Astrocyte (in vitro differentiated cells and primary cell): ENCODE measurements around the gene ATAT1. TPM values are rescaled to one million over a fixed set of nuclear protein-coding genes. Genes with fewer than 3 reads are reported as not detected.

ENCODE experiments used
- DNase-seq: peaks from one replicate; pipeline ENCODE4 v3.0.0-alpha.2; 2010; ENCODE audit warnings: low read depth
- FAIRE-seq: peaks from 2 replicates; lab custom pipeline; 2011; peaks lifted over from hg19 to GRCh38; lab: Jason Lieb, UNC
- H2AFZ ChIP-seq: 2 replicates; pipeline ENCODE4 v1.6.0; 2012; ENCODE audit warnings: low read depth, low read length, inconsistent platforms
- H3K27ac ChIP-seq: 2 replicates; pipeline ENCODE4 v1.5.1; 2011; ENCODE audit warnings: low read depth, low read length, inconsistent platforms
- H3K27me3 ChIP-seq: 2 replicates; pipeline ENCODE4 v1.6.0; 2011; ENCODE audit warnings: low read length, inconsistent platforms; ENCODE audit not compliant: insufficient read depth
- H3K36me3 ChIP-seq: 2 replicates; pipeline ENCODE4 v1.5.1; 2011; ENCODE audit warnings: low read length, inconsistent platforms; ENCODE audit not compliant: insufficient read depth
- H3K4me1 ChIP-seq: 2 replicates; pipeline ENCODE4 v1.5.1; 2011; ENCODE audit warnings: low read length, inconsistent platforms; ENCODE audit not compliant: insufficient read depth
- H3K4me2 ChIP-seq: 2 replicates; pipeline ENCODE4 v1.6.0; 2012; ENCODE audit warnings: low read length, inconsistent platforms
- H3K4me3 ChIP-seq: 2 replicates; pipeline ENCODE4 v1.5.1; 2011; ENCODE audit warnings: low read depth, mild to moderate bottlenecking, low read length, inconsistent platforms; ENCODE audit not compliant: insufficient read depth
- H3K79me2 ChIP-seq: 2 replicates; pipeline ENCODE4 v1.6.0; 2012; ENCODE audit warnings: mild to moderate bottlenecking, low read length, inconsistent platforms; ENCODE audit not compliant: insufficient read depth
- H3K9ac ChIP-seq: 2 replicates; pipeline ENCODE4 v1.6.0; 2012; ENCODE audit warnings: mild to moderate bottlenecking, low read length, inconsistent platforms
- H3K9me3 ChIP-seq: 2 replicates; pipeline ENCODE4 v1.5.1; 2012; ENCODE audit warnings: low read depth, mild to moderate bottlenecking, low read length, inconsistent platforms; ENCODE audit not compliant: insufficient read depth
- H4K20me1 ChIP-seq: 2 replicates; pipeline ENCODE4 v1.6.0; 2012; ENCODE audit warnings: low read length, inconsistent platforms; ENCODE audit not compliant: insufficient read depth
- H3K27ac Mint-ChIP-seq: one replicate; pipeline ENCODE4 v1.8.0; 2021; ENCODE audit warnings: mild to moderate bottlenecking, mixed read lengths; ENCODE audit not compliant: unreplicated experiment
- H3K27me3 Mint-ChIP-seq: one replicate; pipeline ENCODE4 v1.8.0; 2021; ENCODE audit warnings: low read depth, mixed read lengths; ENCODE audit not compliant: unreplicated experiment
- H3K36me3 Mint-ChIP-seq: one replicate; pipeline ENCODE4 v1.8.0; 2021; ENCODE audit warnings: low read depth, mixed read lengths; ENCODE audit not compliant: unreplicated experiment
- H3K4me1 Mint-ChIP-seq: one replicate; pipeline ENCODE4 v1.8.0; 2021; ENCODE audit warnings: low read depth, mixed read lengths; ENCODE audit not compliant: unreplicated experiment
- H3K4me3 Mint-ChIP-seq: one replicate; pipeline ENCODE4 v1.8.0; 2021; ENCODE audit warnings: mild to moderate bottlenecking, moderate library complexity, mixed read lengths; ENCODE audit not compliant: unreplicated experiment
- H3K9me3 Mint-ChIP-seq: one replicate; pipeline ENCODE4 v1.8.0; 2021; ENCODE audit warnings: mild to moderate bottlenecking, mixed read lengths; ENCODE audit not compliant: unreplicated experiment
- EZH2 ChIP-seq: IDR thresholded peaks from 2 replicates; pipeline ENCODE4 v1.6.1; 2012; ENCODE audit warnings: mild to moderate bottlenecking, low read length, inconsistent platforms; ENCODE audit not compliant: insufficient read depth
- total RNA-seq: library from RNA; stranded (reverse); gene quantifications from 2 replicates; pipeline ENCODE4 v1.2.1, GENCODE V29; 2021
- TF ChIP-seq, protein P1 (sequence below): IDR thresholded peaks from 2 replicates; pipeline ENCODE4 v1.5.1; 2011; ENCODE audit warnings: low read depth, mild to moderate bottlenecking, inconsistent platforms, low read length, moderate library complexity; ENCODE audit not compliant: insufficient read depth

The ATAT1 gene
- total RNA-seq, 1 donor from 2014 or later: 16.6 TPM

DNA sequence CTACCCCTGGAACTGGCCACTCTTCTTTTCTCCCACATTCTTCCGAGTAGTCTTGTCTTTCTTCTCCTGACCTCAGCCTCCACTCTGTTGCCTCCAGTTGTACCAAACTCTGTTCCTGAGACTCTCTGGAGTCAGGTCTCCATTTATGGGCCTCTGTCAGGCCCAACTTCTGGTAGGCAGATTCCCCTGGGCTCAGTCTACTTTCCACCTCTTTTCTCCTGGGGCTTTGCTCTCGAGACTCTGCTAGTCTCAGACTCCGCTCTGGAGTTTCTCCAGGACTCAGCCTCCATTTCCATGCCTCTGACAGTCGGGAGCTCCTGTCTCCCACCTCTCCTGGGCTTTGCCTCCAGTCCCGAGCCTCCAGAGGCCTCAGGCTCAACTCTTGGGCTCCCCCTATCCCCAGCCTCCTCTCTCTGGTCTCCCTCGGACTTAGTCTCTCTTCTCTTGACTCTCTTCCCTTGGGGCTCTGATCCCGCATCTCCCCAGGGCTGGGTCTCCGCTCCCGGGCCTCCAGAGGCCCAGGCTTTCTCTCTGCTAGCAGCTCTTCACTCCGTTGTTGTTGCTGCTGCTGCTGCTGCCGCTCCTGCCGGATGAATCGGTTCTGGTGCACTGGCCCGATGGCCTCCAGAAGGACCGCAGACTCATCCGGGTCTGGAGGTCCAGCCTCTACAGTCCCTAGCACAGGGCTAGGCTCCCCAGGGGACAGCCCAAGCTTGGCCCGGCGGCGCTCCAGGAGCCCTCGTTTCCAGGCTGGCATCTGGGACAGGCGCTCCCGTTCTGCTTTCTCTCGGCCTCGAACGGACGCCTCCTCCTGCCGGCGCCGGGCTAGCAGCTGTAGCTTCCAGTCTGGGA lies 58.7 kb downstream of the ATAT1 start:
- peak overlapping the region; percentile 87 for H3K4me3 ChIP-seq
- H3K9ac ChIP-seq: peak overlapping the region; percentile 98
- no peaks in the 10 kb centered on the region for H3K9me3 ChIP-seq
- peaks cover 57% of the 10 kb centered on the region for H4K20me1 ChIP-seq
- H3K4me3 Mint-ChIP-seq: peak overlapping the region; percentile 97
- H3K27ac ChIP-seq: peak overlapping the region; percentile 95
- peaks cover 29% of the 10 kb centered on the region for H3K4me1 Mint-ChIP-seq
- peaks cover 53% of the 10 kb centered on the region for H3K4me1 ChIP-seq
- H3K27me3 ChIP-seq: no peaks in the 10 kb centered on the region
- no peak for FAIRE-seq
- H3K79me2 ChIP-seq: peaks cover 96% of the 10 kb centered on the region
- TF ChIP-seq EZH2: no peak
- TF ChIP-seq, protein P1, sequence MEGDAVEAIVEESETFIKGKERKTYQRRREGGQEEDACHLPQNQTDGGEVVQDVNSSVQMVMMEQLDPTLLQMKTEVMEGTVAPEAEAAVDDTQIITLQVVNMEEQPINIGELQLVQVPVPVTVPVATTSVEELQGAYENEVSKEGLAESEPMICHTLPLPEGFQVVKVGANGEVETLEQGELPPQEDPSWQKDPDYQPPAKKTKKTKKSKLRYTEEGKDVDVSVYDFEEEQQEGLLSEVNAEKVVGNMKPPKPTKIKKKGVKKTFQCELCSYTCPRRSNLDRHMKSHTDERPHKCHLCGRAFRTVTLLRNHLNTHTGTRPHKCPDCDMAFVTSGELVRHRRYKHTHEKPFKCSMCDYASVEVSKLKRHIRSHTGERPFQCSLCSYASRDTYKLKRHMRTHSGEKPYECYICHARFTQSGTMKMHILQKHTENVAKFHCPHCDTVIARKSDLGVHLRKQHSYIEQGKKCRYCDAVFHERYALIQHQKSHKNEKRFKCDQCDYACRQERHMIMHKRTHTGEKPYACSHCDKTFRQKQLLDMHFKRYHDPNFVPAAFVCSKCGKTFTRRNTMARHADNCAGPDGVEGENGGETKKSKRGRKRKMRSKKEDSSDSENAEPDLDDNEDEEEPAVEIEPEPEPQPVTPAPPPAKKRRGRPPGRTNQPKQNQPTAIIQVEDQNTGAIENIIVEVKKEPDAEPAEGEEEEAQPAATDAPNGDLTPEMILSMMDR: no peak
- H3K36me3 Mint-ChIP-seq: peaks cover 19% of the 10 kb centered on the region
- peak overlapping the region; percentile 100 for H3K4me2 ChIP-seq
- no peak for DNase-seq
- H3K27ac Mint-ChIP-seq: peak overlapping the region; percentile 94
- H3K9me3 Mint-ChIP-seq: peaks cover 2% of the 10 kb centered on the region
- peaks cover 6% of the 10 kb centered on the region for H3K36me3 ChIP-seq
- H2AFZ ChIP-seq: no peak overlapping the region
- no peaks in the 10 kb centered on the region for H3K27me3 Mint-ChIP-seq

DNA sequence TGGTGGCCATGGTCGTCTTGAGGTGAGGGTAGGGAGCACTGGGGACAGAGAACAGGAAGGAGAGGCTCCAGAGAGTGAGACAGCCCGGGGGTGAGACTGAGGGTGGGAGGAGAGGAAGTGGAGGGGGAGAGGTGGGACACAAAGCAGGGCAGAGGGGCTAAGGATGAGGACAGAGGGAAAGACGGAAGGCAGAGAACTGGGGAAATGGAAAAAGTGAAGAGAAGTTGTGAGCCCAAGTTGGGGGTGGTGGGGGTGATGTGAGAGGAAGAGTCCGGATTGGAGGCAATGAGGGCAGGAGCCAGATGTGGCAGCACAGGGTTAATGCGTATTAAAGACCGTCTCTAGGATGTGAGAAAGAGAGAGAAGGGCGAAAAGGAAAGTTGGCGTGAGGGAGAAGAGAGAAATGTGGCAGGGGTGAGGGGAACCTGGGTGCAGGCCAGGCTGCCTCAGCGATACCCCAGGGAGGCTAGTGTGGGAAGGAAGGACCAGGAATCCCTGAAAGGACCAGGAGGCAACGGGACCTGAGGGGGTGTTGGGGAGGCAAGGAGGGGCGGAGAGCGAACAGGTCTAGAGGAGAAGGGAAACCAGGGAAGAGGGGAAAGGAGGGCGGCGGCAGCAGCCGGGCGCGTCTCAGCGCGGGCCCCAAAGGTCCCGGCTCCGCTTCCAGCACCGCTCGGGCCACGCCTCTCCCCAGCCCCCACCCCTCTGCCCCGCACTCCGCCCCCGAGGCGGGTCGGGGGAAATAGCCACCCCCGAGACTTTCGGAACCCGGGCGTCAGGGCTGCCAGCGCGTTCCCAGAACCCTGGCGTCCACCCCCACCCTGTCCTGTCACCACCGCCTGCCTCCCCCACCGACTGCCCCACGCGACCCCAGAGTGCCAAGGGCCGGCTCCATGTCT lies 59.6 kb downstream of the ATAT1 start, which contains the start of gene PPP1R18:
PPP1R18 (minus strand) TSS at position 637 of the 899 bp plus-strand sequence; CDS start at position 10, 627 bp downstream.
- H2AFZ ChIP-seq: peak within 1 kb of the TSS; percentile 44
- Mint-ChIP-seq H3K27me3 (no peaks in the 10 kb centered on the region), H3K36me3 (peaks cover 15% of the 10 kb centered on the region), H3K27ac (peak within 1 kb of the TSS; percentile 94), H3K4me3 (peak within 1 kb of the TSS; percentile 97), H3K4me1 (peaks cover 31% of the 10 kb centered on the region), H3K9me3 (peaks cover 2% of the 10 kb centered on the region)
- DNase-seq (peak; percentile 10), FAIRE-seq (no peak)
- H3K9me3 ChIP-seq: no peaks in the 10 kb centered on the region
- H4K20me1 ChIP-seq: peaks cover 49% of the 10 kb centered on the region
- peak within 1 kb of the TSS; percentile 87 for H3K4me3 ChIP-seq
- H3K27ac ChIP-seq: peak within 1 kb of the TSS; percentile 95
- peak within 1 kb of the TSS; percentile 100 for H3K4me2 ChIP-seq
- no peak for TF ChIP-seq EZH2
- TF ChIP-seq, protein P1: no peak
- no peaks in the 10 kb centered on the region for H3K36me3 ChIP-seq
- peaks cover 46% of the 10 kb centered on the region for H3K4me1 ChIP-seq
- H3K9ac ChIP-seq: peak within 1 kb of the TSS; percentile 98
- H3K27me3 ChIP-seq: no peaks in the 10 kb centered on the region
- peaks cover 88% of the 10 kb centered on the region for H3K79me2 ChIP-seq
